KG1 (cell line): Measurements from ENCODE around the gene STAG3.
"Not testable (repeated sequence)": the region's sequence is repeated elsewhere in the genome, so short reads cannot be mapped to it uniquely, and the experiment has no call there.

Source experiments
- DNase-seq: peaks from one replicate; lab custom pipeline; 2025; lab: John Stamatoyannopoulos, UW

STAG3 gene

DNA sequence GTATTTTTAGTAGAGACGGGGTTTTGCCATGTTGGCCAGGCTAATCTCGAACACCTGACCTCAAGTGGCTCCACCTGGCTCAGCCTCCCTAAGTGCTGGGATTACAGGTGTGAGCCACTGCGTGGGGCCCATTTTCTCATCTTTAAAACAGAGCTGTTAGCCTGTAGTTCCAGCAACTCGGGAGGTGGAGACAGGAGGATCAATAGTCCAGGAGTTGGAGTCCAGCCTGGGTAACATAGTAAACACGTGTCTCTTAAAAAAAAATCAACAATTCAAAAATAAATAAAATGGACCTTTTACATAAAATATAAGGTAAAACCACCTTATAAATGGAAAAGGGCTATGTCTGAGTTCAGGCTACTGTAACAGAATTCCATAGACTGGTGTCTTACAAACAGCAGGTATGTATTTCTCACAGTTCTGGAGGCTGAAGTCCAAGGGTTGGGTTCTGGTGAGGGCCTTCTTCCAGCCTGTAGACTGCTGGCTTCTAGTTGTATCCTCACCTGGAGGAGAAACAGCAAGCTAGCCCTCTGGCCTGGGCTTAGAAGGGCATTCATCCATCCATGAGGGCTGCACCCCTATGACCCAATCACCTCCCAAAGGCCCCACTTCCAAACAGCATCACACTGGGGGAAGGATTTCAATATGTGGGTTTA is 35.0 kb downstream of the STAG3 start:
- DNase-seq, result no peak

DNA sequence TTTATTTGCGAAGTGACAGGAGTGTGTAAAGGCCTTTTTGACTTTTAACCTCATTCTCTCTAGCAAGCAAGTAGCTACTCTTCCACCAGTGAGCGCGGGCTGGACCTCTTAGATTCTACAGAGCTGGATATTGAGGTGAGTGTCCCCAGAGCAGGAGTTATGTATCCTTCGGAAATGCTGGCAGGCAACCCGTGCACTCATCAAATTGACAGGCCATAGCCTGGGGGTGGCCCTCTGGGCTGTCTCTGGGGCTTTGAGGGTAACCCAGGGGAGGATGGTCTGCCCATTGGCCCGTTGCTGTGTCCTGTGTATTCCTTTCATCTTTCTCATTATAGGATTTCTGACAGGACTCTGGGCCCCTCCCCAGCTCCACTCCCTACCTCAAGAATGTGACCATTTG is 36.0 kb downstream of the STAG3 start:
- DNase-seq, result no peak

DNA sequence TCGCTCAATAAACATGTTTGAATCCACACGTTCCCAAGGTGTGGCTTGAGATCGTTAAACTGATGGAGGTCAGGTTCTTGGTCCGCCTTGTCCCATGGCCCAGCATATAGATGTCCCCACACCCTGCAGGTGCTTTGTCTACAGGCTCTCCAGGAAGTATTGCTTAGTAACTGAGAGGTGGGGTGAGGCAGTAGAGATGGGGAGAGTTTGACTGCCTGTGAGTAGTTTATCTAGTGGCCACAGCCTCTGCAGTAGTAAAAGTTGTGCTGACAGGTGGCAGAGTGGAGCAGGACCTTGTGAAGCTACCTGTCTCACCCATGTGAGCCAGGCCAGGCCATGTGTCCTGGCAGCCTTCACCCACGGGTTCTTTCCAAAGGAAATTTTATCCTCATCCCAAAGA is 36.6 kb downstream of the STAG3 start:
- DNase-seq, result not testable (repeated sequence)

DNA sequence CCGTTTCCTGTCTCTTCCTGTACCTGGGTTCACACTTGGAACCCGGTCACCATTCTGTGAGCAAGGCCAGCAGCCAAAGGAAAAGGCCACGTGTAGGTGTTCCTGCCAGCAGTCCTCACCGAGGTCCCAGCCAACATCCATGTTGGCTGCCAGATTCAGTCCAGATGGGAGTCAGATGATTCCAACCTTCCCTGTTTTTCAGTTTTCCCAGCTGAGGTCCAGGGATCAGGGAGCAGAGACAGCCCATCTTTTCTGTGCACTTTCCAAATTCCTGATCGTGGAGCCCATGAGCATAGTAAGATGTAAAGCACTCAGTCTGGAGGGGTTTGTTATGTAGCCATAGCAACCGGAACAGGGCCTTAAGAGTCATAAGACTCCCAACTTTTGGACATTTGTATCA is 38.2 kb downstream of the STAG3 start:
- no peak for DNase-seq

DNA sequence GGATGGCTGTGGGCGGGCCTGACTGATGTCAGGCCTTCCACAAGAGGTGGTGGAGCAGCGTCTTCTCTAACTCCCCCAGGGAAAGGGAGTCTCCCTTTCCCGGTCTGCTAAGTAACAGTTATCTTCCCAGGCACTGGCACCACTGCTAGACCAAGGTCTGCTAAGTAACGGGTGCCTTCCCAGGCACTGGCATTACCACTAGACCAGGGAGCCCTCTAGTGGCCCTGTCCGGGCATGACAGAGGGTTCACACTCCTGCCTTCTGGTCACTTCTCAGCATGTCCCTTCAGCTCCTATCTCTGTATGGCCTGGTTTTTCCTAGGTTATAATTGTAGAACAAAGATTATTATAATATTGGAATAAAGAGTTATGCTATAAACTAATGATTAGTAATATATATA is 40.2 kb downstream of the STAG3 start:
- DNase-seq, result peak; percentile 38

DNA sequence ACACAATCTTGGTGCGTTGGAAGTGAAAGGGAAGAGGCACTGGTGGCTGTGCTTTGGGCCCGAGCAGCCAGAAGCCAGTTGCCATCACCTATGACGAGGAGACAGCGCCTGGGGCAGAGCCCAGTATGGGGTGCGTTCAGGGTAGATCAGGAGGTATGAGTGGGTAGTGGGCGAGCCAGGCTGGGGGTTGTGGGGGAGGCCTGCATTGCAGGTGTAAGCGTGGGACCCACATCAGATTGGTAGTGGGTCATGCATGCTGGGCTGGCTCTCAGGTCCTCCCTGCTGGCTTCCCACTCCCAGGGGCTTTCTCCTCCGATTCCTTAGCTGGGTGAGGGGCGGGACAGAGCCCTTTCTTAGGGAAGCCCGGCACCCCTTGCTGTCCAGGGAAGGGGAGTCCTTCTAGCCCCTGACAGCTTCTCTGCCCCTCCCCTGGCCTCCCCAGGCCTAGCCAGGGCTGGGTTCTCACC is 41.6 kb downstream of the STAG3 start:
- no peak for DNase-seq

DNA sequence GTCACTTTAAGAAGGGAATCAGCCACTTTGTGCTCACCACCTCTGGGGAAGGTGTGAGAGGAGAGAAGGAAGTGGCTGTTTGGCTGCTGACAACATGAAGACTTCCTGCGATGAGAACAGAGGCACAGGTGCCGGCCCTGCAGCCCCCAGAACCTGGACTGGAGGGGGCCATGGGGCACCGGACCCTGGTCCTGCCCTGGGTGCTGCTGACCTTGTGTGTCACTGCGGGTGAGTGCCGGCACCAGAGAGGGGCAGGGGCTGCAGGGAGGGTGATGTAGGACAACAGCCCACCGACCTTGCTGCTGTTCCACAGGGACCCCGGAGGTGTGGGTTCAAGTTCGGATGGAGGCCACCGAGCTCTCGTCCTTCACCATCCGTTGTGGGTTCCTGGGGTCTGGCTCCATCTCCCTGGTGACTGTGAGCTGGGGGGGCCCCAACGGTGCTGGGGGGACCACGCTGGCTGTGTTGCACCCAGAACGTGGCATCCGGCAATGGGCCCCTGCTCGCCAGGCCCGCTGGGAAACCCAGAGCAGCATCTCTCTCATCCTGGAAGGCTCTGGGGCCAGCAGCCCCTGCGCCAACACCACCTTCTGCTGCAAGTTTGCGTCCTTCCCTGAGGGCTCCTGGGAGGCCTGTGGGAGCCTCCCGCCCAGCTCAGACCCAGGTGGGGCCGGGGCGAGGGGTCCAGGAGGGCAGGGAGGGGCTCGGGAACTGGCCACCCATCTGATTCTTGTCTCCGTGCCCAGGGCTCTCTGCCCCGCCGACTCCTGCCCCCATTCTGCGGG is 42.3 kb downstream of the STAG3 start, which contains the start of gene PVRIG:
TSS of gene PVRIG (plus strand) at position 149 of the 785 bp plus-strand sequence. CDS start at position 171, 22 bp downstream.
- not testable (repeated sequence) for DNase-seq

DNA sequence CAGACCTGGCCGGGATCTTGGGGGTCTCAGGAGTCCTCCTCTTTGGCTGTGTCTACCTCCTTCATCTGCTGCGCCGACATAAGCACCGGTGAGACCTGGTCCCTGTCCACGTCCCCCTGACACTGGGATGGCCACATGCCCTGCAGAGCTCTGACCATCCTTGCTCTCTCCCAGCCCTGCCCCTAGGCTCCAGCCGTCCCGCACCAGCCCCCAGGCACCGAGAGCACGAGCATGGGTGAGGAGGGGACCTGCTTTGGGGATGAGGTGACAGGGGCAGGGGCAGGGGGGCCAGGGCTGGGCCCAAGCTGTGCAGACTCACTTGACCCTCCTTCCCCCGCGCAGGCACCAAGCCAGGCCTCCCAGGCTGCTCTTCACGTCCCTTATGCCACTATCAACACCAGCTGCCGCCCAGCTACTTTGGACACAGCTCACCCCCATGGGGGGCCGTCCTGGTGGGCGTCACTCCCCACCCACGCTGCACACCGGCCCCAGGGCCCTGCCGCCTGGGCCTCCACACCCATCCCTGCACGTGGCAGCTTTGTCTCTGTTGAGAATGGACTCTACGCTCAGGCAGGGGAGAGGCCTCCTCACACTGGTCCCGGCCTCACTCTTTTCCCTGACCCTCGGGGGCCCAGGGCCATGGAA is 43.0 kb downstream of the STAG3 start:
- no peak for DNase-seq

DNA sequence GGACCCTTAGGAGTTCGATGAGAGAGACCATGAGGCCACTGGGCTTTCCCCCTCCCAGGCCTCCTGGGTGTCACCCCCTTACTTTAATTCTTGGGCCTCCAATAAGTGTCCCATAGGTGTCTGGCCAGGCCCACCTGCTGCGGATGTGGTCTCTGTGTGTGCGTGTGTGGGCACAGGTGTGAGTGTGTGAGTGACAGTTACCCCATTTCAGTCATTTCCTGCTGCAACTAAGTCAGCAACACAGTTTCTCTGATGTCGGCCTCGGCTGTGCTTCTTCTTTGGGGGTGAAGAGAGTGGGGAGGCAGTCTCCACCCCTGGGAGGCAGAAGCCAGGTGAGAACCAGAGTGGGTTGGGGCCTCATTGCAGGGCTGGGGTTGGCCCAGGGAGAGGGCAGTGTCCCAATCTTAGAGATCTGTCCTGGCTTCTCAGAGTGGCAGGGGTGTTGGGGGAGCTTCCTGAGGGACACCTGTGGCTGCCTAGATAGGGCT is 43.6 kb downstream of the STAG3 start:
- no peak for DNase-seq

DNA sequence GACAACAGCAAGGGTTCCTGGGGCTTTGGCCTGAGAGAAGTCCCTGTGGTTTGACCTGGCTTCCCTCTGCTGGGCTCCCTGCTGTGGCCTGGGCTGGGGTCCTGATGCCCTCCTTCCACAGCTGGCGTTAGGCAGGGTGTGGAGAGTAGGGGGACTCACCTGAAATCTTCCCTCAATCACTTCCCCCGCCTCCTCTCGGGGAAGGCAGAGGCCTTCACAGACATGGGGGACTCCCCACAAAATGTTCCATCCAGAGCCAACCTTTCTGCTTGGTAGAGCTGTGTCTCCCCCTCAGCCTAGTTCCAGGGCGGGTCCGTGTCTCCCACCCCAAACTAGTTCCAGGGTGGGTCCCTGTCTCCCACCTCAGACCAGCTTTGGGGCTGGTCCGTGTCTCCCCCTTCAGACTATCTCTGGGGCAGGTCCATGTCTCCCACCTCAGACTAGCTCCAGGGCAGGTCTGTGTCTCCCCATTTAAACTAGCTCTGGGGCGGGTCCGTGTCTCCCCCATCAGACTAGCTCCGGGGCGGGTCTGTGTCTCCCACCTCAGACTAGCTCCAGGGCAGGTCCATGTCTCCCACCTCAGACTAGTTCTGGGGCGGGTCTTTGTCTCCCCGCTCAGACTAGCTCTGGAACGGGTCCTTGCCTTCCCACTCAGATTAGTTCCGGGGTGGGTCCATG is 44.2 kb downstream of the STAG3 start:
- no peak for DNase-seq

DNA sequence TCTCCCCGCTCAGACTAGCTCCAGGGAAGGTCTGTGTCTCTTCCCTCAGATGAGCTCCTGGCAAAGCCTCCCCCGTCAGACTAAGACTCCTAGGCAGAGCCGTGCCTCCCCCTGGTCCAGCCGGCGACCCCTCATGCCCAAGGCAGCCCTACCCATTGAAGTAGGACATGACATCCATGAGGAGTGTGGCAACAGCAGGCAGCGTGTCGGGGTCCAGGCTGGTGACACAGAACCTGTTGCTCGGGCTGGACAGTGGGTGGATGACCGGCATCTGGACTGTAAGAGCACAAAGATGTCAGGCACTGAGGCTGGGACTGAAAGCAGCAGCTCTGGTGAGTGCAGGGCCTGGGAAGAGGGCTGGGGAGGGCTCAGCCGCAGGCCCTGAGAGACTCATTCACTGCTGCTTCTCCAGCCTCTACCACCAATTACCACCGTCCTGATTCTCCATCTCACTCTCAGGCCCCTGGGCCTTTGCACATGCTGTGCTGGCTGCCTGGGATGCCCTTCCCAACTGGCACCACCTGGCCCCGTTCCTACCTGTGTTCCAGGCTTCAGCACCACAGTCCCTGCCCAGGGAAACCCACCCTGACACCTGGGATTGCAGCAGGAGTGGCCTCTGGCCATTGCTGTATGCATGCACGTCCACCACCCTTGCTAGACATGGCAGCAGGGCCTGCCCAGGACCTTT is 44.9 kb downstream of the STAG3 start:
- DNase-seq, result no peak

DNA sequence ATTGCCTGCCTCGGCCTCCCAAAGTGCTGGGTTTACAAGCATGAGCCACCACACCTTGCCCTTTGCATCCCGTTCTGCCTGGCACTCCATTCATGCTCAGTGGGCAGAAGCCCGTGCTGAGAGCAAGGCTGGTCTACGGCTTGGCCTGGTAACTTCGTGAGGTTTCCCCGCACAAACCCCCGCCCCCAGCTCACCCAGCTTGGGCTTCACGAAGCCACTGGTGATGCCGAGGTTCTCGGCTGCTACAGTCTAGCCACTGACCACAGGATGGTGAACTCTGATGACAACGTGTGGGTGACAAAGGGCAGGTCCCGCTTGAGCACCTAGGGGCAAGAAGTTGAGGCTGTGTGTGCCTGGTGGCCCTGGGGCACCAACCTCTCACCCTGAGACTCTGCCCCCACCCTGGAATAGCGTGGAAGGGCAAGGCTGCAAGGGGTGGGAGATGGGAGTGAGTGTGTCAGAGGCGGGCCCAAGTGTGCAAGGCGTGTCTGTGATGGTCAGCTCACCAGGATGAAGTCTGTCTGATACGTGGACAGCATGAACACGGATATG is 45.7 kb downstream of the STAG3 start:
- DNase-seq, result not testable (repeated sequence)

DNA sequence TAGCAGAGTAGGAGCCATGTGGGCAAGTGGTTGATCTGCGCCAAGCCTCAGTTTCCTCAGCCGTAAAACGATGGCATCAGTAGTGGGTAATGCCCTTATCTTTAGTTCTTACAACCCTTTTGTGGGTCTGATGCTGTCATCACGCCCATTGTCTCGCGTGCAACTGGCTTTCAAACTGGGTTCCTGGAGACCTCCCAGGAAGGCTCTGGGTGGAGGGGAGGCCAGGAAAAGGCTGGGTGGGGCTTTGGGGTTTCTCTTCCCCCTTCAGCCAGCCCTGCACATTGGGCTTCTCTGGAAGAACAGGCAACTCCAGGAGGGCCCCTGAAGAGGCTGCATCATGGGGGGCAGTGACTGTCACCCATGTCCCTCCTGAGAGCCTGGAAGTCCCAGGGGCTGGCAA is 47.2 kb downstream of the STAG3 start:
- not testable (repeated sequence) for DNase-seq

DNA sequence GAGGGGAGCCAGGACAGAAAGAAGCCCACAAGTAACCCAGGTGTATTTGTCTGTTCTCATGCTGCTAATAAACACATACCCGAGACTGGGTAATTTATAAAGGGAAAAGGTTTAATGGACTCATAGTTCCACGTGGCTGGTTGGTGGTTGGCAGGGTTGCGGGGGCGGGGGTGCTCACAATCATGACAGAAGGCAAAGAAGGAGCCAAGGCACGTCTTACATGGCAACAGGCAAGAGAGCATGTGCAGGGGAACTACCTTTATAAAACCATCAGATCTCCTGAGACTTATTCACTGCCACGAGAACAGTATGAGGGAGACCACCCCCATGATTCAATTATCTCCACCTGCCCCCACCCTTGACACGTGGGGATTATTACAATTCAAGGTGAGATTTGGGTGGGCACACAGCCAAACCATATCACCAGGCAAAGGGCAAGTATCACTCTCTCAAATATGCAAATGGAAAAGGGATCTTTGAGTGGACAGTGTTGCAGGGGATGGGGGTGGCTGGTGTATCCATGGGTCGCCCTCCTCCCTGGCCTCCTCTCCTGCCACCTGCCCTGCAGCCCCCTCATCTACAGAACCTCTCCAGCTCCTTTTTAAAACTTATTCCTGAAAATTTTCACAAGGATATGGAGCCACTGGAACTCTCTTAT is 57.1 kb downstream of the STAG3 start:
- DNase-seq, result not testable (repeated sequence)

DNA sequence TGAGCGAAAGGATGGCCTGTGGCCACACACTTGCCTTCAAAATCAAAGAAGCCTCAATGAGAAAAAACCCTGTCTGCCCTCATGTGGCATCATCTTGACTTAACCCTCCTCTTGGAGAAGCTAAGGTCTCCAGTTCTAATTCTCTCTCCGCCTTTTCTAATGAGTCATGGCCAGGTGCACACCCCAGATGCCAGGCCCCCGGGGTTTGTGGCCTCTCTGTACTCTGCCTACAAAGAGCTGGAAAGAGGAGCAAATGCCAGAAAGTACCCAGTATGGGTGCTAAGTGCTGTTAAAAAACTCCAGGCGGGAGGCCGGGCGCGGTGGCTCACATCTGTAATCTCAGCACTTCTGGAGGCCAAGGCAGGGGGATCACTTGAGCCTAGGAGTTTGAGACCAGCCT is 62.3 kb downstream of the STAG3 start:
- not testable (repeated sequence) for DNase-seq

DNA sequence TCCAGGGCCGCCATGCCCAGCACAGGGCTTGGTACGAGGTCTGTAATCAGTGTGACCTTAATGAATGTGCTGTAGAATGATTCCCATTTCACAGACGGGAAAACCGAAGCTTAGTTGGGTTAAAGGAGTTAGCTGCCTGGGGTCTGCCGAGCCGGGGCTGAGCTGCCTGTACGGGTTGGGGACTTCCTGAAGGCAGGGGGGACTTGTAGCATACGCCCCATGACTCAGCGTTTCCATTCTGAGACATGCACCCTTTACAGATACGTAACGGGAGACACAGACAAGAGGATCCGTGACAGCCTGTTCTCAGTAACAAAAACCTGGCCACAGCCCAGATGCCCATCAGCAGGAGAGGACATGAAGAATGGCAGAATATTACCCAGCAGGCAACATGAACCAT is 65.7 kb downstream of the STAG3 start:
- not testable (repeated sequence) for DNase-seq

DNA sequence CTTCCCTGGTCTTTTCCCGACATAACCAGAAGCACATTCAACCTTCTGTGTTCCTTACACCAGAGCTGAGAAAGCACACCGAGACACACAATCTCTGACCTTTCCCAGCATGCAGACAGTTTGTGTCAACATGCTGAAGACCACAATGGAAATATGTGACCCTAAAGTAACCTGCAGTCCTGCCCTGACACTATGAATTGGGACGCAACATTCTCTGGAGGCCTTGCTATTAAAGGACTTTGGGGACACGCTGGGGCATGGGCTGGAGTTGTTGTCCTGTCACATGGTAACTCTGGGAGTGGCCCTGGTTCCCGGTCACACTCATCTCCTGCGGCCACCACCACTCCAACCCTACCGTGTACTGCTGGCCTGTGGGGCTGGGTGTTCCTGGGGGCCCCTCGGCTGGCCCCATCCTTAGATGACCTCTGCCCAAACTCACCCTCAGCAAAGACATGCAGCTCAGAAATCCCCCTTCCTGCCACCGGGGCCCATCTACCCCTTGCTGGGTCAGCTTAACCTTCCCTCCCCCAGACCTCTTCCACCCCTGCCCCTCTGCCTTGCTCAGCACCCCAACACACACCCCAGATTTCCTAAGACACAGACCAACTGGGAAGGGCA is 67.4 kb downstream of the STAG3 start:
- not testable (repeated sequence) for DNase-seq

DNA sequence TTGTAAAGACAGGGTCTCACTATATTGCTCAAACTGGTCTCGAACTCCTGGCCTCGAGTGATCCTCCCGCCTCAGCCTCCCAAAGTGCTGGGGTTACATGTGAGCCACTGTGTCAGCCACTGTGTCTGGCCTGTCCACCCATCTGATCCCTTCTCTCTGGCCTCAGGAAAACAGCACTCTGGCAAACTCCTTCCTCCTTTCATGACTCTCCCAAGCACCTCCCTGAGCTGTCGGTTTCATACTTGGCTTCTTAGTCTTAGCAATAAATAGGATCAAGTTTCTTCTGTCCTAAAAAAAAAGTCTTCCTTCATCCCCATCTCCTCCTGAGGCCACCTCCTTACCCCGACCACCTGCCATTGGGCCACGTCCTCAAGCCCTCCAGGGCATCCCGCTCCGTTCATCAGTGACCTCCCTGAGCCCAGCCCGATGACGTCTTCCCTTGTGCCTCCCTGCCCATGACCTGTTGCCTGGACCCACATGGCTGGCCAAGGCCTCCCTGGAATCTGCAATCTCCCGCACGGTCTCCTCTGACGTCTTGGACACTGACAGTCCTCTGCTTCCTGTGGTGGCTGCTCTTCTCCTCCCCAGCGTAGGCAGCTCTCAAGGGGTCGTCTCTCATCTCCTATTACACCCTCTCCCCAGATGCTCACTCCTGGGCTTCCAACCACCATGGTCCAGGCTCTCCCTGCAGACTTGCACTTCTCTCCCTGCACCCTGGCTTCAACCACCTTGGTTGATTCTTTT is 68.6 kb downstream of the STAG3 start:
- DNase-seq, result not testable (repeated sequence)

DNA sequence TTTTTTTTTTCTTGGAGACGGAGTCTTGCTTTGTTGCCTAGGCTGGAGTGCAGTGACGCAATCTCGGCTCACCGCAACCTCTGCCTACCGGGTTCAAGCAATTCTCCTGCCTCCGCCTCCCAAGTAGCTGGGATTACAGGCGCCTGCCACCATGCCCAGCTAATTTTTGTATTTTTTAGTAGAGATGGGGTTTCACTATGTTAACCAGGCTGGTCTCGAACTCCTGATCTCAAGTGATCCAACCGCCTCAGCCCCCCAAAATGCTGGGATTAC is 69.1 kb downstream of the STAG3 start:
- not testable (repeated sequence) for DNase-seq
